ENCODE data around the gene PSMD12.

- TF ChIP-seq CTCF (IDR thresholded peaks at IDR 0.05) (no peak), POLR2A (IDR thresholded peaks at IDR 0.05) (no peak)
Measured at GRCh38 chr17:67353161-67353560, 13.2 kb downstream of the PSMD12 start.

Data from lower leg skin (tissue), 3 donors.